Fibroblast of peridontal ligament (primary cell): ENCODE measurements around the gene COL25A1.
A peak's percentile ranks its signal among the peaks of the same experiment; 100 is the strongest.

Source experiments
- DNase-seq: peaks from one replicate; pipeline ENCODE4 v3.0.0-alpha.2; 2010; ENCODE audit errors: extremely low read depth

The COL25A1 gene

DNA sequence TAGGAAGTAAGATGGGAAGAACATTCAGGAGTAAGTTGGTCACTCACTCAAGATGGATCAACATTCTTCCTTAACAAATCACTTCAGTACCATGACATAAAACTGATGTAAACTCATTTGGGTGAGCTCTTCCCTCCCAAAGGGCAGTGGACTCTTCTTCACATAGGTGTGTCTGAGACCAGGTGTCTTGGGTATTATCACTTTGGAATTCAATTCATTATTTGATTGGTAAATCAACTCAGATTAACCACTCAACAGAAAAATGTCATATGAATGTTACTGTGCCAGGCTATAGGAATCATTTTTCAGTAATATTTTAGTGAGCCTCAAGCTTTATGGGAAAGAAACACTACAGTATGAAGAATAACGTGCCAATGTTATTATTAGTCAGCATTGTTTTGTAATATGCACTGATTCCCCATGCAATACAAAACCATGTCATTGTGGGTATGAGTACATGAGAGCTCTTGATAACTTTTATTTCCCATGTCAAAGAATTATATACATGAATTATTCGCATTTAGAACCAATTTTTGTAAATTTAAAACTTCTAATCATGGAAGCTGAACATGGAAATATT is 481.0 kb downstream of the COL25A1 start:
- peak; percentile 52 for DNase-seq

DNA sequence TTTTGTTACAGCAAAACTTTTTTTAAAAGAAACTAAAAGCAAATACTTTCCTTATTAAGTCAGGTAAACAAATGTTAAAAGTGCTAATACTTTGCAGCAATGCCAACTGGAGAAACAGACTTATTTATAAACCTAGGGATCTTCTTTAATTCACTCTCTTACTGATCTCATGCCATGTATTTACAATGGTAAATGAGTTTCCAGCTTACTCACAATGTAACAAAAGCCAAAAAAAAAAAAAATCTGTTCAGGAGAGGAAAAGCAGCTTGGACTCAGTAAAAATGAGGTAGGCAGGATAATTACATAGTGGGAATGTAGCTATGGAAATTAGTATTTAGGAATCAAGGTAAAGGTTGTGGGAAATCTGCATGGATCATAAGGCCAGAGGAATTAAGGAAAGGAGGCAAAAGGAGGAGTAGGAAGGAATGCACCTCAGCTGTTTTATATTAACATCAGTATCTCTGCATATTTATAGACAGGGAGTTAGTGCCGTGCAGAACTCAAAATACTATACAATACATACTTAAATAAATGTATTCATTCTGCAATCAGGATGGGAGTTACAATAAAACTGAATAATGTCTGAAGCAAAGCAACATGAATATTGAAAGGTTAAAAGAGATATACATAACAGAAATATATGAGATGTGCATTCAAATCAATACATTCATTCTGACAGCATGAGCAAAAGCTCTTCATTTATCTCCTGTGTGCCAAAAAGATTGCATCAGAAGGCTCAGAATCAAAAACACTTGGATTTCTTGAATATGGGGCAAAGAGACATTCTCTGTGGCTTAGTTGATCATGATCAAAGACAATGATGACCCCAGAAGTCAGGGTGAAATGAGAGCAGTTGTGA is 481.7 kb downstream of the COL25A1 start:
- peak; percentile 60 for DNase-seq

DNA sequence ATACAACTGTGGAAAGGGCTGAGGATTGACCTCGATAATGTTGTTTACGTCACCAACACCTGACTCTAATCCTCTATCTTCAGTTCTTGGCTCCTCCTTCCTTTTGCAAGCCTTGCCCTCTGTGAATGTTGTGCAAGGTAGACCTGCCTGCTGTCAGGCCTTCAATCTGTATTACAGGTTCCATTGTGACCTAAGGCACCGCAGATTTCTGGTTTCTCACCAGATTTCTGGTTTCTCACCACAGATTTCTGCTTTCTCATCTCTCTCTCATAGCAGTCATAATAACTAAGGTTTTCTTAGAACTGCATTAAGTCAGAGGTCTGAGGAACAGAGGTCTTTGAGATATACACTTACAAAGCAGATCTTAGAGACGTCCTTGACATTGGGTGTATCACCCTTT is 488.1 kb downstream of the COL25A1 start:
- DNase-seq, result no peak

DNA sequence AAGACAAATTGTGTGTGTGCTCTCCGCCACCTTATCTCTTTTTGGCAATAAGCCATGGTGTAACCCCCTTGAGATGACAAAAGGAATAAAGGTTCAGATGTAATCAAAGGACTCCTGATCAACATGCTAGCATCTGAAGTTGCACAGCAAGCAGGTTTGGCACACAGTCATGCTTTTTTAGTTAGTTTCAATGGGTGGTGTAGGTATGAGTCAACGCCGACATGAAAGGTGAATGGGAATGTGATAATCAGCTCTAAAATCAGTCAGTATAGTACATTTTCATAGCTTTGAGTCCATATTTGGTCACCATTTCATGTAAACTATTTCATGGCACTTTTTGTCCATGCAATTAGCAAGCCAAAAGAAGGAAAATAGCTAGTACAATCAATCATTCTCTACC is 489.2 kb downstream of the COL25A1 start:
- no peak for DNase-seq

DNA sequence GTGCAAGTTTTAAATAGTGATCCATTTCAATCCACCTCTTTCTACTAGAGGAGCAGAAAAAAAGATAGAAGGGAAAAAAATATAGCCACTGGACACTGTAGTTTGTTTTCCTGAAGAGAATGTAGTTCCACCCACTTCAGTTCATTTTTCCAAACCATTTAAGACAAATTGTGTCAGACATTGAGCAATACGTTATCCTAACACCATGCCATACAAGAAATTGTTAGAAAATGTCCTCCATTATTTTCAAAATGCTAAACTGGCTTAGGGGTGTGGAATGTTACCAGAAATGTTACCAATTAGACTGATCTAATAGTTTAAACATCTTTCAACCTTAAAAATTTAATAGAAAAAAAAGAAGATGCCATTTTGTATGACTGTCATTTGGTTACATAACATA is 491.0 kb downstream of the COL25A1 start:
- DNase-seq, result no peak

DNA sequence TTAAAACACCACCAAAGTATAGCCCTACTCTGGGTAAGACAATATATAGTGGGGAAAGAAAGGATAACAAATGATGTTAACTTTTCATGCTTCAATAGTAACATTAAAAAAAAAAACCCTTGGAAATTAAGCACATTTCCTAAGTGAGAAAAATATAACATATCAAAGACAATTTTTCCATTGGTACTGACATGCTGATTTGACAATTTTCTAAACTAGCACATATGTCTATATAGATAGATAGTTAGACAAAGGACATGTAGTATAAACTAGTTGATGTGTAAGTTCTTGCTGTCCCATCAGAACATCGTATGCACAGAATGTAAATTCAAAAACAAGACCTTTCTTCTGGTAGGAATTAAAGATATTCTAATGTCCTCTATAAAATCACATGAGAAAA is 492.4 kb downstream of the COL25A1 start:
- DNase-seq, result no peak

DNA sequence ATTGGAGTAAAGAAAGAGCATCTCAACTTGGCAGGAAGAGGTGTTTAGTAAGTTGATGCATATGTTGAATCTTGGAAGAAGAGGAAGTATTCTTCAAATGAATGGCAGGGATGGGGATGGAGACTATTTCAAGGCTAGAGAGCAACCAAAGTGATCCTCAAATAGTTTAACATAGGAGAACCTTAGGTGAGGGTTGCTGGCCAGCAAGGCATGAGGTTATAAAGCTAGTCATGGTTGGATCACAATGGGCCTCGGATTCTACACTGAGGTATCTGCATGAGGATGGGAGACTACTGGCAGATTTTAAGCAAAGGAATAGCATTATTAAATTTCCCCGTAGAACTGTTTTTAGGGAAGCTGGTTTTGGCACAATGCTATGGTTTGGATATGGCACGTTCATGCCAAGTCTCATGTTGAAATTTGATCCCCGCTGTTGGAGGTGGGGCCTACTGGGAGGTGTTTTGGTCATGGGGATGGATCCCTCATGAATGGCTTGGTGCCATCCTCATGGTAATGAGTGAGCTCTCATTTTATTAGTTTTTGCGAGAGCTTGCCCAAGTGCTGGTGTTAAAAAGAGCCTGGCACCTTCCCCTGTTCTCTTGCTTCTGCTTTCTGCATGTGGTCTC is 497.7 kb downstream of the COL25A1 start:
- DNase-seq, result no peak

DNA sequence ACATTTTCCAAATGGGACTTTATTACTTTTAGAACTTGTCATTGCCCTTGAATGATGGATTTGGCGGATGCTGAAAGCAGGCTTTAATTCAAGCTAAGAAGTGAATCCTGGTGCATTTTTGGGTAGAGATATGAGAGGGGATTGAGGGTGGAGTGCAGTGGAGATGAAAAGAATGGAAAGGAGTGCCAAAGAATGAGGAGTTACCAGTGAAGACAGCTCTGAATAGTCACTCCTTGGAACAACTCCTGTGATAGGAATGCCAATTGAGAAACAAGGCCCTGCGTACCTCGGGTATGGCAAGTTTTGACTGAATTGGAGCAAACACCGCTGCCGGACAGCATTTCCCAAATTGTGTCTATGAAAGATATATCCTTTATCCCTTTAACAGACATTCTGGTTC is 503.2 kb downstream of the COL25A1 start:
- DNase-seq, result no peak

DNA sequence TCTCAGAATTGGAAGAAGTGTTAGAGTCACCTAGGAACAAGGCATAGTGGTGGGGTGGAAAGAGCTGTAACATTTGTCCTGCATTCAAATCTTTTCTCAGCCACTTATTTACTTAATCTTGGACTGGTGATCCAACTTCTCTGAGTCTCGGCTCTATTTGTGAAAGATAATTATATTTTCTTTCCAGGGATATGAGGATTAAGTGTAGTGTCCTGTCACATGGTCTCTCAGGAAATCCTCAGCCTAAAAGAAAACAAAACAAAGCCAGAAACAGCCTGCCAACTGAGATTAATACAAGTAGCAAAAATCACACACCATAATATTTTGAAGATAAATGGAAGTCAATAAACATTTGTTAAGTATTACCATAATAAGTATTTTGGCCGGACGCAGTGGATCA is 506.3 kb downstream of the COL25A1 start:
- no peak for DNase-seq

DNA sequence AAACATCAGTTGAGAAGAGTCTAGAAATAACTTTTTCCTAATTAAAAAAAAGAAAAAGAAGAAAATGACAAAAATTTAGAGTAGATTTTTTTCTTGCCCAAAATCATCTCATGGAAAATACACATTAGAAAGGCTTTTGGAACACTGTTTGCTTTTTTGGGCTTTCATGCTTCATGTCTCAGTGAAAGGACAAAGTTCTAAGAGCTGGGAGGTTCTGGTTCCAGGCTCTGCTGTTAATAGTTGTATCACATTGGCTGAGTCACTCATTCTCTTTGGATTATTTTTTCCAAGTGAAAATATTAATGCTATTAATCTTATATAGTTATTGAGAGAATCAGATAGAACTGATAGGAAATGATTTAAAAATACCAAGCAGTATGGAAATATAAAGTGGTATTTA is 506.7 kb downstream of the COL25A1 start:
- DNase-seq, result no peak

DNA sequence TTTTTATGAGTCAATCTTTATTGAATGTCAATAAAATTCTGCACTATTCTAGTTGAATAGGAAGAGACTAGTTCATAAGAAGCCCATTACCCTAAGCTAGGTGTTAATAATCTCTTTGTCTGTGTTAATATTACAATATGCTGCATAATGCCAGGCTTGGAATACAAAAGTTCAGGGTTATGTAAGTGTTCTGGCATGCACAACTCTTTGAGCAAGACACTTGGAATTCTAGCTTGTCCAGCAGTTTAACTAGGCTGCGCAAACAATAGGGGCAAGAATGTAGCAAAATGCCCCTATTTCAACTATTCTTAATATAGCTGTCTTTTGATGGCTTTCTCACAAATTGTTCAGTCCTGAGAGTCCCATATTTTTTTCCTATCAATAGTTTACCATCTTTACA is 508.3 kb downstream of the COL25A1 start:
- peak; percentile 21 for DNase-seq

DNA sequence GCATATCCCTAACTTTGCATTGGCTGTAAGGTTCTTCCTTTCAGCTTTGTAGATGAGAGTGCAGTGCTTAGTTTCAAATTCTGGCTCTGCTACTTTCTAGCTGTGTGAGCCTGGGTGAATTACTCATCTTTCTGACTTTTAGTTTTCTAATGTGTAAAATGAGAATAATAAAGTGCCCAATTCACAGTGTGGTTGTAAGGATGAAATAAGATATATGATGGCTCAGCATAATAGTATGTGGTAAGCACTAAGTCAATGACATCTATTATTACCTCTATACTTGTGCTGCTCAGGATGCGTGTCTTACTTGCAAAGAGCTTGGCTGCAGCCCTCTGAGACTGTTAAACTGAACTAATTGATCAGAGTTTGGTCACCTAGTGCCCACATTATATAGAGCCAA is 509.0 kb downstream of the COL25A1 start:
- DNase-seq, result no peak

DNA sequence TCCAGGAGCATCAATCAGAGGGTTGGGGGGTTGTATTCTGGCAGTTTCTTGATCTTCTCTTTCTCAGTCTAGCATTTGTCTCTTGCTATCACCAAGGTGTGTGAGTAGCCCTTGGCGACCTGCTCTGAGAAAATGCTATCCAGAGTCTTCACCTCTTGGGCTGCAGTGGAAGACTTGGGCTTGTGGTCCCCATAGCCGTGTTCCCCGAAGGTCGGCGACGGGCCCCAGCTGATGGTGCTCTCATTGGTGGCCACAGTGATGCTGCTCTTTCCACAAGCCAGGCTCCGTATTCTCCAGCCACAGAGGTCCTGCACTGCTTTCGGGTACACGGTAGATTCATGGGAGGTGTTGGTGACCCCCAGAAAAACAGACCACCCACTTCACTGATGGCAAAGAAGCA is 513.7 kb downstream of the COL25A1 start:
- no peak for DNase-seq

DNA sequence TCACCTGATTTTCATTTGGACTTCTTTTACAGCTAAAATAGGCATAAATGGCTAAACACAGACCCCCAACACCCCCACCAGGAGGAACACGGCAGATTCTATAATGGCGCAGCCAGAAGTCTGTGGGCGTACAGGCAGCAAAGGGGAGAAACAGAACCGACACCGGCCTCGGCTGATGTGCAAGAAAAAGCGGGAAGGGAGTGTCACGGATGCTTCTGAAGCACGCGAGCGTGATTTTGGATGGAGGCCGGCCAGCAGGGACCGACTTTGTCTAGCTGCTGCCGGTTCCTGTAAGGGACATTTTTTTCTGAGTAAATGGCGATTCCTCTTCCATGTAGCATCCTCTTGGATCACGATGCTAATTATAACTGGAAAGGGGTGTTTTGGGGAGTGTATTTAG is 514.7 kb downstream of the COL25A1 start:
- no peak for DNase-seq

DNA sequence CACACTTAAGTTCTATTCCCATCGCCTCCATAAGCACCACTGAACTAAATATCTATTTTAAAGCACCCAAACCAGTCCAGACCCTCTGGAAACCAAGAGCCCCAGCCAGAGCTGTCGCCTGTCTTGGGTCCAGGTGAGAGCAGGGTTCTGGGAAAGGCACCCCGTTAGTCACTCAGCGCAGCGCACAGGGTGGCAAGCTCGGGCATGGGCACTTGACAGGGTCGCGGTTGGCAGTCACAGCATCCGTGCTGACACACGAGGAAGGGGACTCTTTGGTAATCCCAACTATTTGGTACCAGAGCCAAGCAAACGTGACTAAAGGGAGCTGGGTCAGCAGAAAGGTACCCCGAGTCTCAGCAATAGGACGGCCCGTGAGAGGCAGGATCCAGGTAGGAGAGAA is 515.4 kb downstream of the COL25A1 start:
- DNase-seq, result no peak

DNA sequence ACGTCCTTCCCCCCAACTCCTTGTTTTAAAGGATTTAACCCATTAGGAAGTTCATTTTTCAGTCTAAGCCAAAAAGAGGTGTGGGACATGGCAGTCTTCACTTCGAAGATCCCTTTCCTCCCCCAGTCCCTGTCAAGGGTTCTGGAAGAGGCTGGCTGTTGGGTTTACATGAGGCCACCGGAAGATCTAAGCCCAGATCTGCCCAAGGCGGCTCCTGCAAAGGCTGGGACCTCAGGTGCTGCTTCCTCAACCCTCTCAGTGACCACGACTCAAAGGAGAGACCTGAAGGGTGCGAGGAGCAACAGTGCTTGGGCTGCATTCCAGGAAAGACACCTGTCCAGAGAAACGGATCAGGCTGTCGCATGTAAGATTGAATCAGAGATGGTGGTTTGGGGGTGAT is 516.1 kb downstream of the COL25A1 start:
- DNase-seq, result no peak

DNA sequence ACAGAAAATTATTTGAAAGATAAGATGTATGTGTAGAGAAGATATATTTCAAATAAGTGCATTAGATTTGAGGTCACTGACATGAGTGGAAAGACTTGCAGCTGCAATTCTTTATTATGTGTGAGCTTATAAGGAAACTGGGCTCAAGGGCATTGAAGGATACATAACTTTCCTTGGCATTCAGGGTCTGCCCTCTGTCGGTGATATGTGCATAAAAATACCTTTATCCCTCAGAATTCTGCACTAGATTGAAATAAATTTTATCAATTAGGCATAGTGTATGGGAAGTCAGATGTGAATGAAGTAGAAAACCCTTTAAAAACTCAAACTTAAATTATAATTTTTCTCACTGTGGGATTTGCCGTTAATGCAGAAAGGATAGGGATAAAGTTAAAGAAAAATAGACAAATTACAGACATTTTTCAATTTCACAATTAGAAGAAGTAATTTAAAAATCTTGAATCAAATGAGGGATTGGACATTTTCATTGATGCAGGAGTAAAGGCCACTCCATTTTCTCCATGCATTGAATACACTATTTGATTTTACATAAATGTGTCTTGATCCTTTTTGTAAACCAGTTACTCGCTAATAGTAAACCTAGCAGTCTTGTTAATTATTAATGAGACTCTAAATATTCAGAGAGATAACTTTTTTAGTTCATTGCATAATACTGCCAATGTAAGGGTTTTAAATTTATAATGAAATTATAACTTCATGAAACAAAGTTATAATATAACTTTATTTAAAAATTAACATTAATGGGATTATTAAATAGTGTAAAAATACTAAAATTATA is 518.6 kb downstream of the COL25A1 start:
- DNase-seq, result peak; percentile 59

DNA sequence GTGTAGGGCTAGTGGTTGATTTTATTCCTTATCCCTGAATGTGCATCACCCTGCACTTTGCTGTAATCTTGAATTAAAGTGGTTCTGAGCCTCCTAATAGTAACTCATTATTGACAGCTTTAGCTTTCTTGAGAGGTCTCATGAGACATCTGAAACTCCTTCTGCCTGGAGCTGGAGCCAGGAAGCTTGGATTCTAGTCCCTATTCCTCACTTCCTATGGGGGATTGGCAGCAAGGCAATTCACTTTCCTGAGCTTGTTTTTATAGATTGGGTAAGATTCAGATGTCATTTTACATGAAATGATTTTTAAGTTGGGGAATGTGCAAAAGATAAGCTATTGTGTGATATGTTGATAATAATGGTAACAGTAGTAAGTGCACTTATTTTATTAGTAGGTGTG is 522.5 kb downstream of the COL25A1 start:
- no peak for DNase-seq

DNA sequence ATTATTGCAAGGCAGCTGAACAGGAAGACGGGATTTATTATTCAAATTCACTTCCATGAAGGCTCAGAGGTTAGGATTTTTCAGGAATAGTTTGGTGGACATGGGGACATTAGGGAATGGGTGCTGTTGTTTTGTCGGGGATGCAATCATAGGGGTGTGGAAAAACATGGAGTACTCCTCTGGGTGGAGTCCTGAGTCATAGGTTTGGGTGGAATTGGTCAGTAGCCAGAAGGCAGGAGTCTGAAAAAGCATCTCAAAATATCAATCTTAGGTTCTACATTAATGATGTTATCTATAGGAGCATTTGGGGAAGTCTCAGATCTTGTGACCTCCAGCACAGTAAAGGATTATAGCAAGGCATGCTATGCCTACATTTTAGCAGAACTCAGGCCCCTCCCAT is 525.1 kb downstream of the COL25A1 start:
- no peak for DNase-seq

DNA sequence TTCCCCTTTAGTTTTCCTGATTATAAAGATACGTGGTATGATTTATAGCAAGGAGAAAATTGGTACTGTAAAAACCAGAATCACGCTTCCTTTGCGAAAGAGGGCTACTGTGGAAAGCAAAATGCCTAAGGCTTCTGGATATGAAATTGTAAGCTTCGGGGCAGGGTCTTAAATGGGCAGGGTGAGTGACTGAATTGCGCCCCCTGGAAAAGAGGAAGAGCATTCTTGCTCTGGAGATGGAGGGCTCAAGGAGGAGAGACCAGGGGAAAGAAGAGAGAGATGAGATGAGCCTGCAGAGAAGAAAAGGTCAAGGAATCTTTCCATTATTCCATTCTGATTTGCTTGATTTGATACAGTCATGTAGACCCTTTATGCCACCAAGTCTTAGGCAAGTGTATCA is 526.5 kb downstream of the COL25A1 start:
- DNase-seq, result no peak

DNA sequence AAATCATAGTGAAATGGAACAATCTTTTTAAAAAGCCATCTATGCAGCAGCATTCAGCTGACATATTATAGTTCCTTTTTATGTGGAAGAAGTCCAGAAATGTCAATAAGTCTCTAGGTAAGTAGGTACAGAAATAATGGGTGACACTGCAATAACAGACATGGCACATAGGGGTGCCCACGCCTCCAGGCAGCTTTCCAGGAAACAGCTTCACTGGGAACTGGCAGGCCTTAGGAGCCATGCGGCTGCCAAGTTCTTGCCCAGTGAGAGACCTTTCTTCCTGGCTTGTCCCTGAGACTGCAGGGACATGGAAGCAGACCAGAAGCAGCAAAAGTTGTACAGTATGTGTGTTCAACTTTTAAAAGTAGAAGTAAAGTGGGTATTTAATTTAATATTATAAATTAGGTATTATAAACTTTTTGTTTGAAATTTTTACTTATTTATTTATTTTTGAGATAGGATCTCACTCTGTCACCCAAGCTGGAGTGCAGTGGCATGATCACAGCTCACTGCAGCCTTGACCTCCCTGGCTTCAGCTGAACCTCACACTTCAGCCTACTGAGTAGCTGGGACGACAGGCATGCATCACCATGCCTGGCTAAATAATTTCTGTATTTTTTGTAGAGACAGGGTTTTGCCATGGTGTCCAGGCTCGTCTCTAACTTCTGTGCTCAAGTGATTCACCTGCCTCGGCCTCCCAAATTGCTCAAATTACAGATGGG is 527.5 kb downstream of the COL25A1 start:
- DNase-seq, result no peak

DNA sequence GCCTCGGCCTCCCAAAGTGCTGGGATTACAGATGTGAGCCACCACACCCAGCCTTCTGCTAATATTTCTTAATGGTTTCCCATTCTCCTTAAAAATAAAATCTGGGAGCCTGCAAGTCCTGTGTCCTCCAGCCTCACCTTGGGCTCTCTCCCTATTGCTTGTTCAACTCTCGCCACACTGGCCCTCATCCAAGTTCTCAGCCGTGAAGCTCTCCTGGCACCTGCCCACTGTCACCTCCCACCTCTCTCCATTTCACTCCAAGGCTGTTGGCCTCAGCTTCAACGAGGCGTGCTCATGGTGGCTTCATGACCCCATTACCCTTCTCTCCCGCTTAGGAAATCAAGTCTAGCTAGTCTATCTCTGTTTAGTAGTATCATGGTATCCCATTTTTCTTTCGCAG is 530.1 kb downstream of the COL25A1 start:
- DNase-seq, result no peak
